MM.1S (cell line): ENCODE data around the gene STAT6.

Experiments
- DNase-seq: peaks from one replicate; pipeline ENCODE4 v3.0.0-alpha.2; 2015
- H2AFZ ChIP-seq: fragments of 300-600 bp; sonication (generic); 2 replicates; pipeline ENCODE4 v1.6.0; 2016; ENCODE audit warnings: antibody characterized with exemption, low read length
- H3F3A ChIP-seq: fragments of 300-600 bp; sonication (generic); 2 replicates; pipeline ENCODE4 v1.6.1; 2016; ENCODE audit warnings: mild to moderate bottlenecking, antibody characterized with exemption, low read length, moderate library complexity, mixed read lengths; ENCODE audit not compliant: insufficient read depth
- H3K27ac ChIP-seq: fragments of 300-600 bp; sonication (generic); 2 replicates; pipeline ENCODE4 v1.5.1; 2016; ENCODE audit warnings: mild to moderate bottlenecking, low read length
- H3K27me3 ChIP-seq: fragments of 300-600 bp; sonication (generic); replicated peaks from 2 replicates; pipeline ENCODE4 v1.6.0; 2016; ENCODE audit warnings: low read length; ENCODE audit not compliant: insufficient read depth
- H3K36me3 ChIP-seq: fragments of 300-600 bp; sonication (generic); replicated peaks from 2 replicates; pipeline ENCODE4 v1.6.1; 2016; ENCODE audit warnings: mild to moderate bottlenecking, low read length, mixed read lengths; ENCODE audit not compliant: insufficient read depth
- H3K4me1 ChIP-seq: fragments of 300-600 bp; sonication (generic); 2 replicates; pipeline ENCODE4 v1.6.1; 2016; ENCODE audit warnings: low read length, mixed read lengths
- H3K4me2 ChIP-seq: fragments of 300-600 bp; sonication (generic); 2 replicates; pipeline ENCODE4 v1.6.0; 2016; ENCODE audit warnings: low read depth, low read length
- H3K4me3 ChIP-seq: fragments of 300-600 bp; sonication (generic); 2 replicates; pipeline ENCODE4 v1.5.1; 2016; ENCODE audit warnings: low read length, mixed read lengths
- H3K79me2 ChIP-seq: fragments of 300-600 bp; sonication (generic); 2 replicates; pipeline ENCODE4 v1.6.1; 2016; ENCODE audit warnings: mixed run types, low read length, mixed read lengths
- H3K9ac ChIP-seq: fragments of 300-600 bp; sonication (generic); 2 replicates; pipeline ENCODE4 v1.6.1; 2016; ENCODE audit warnings: low read length, mixed read lengths
- H3K9me2 ChIP-seq: fragments of 300-600 bp; sonication (generic); replicated peaks from 2 replicates; pipeline ENCODE4 v1.6.1; 2016; ENCODE audit warnings: mild to moderate bottlenecking, low read length, mixed read lengths; ENCODE audit not compliant: insufficient read depth
- H3K9me3 ChIP-seq: fragments of 300-600 bp; sonication (generic); replicated peaks from 2 replicates; pipeline ENCODE4 v1.6.1; 2016; ENCODE audit warnings: mild to moderate bottlenecking, low read length, mixed read lengths; ENCODE audit not compliant: insufficient read depth
- H4K20me1 ChIP-seq: fragments of 300-600 bp; sonication (generic); 2 replicates; pipeline ENCODE4 v1.6.1; 2016; ENCODE audit warnings: mild to moderate bottlenecking, low read length, moderate library complexity, mixed read lengths; ENCODE audit not compliant: insufficient read depth
- EZH2 ChIP-seq: fragments of 300-600 bp; sonication (generic); optimal IDR thresholded peaks from 2 replicates; pipeline ENCODE3; 2017; ENCODE audit warnings: low read depth, mild to moderate bottlenecking, antibody characterized with exemption, low read length, mixed read lengths
- EZH2phosphoT487 ChIP-seq: fragments of 300-600 bp; sonication (generic); IDR thresholded peaks from 2 replicates; pipeline ENCODE4 v1.6.1; 2018; ENCODE audit warnings: antibody characterized with exemption, low read length
- TF ChIP-seq, protein P1 (sequence below): fragments of 300-600 bp; sonication (generic); IDR thresholded peaks from 2 replicates; pipeline ENCODE4 v1.5.1; 2016; ENCODE audit warnings: antibody characterized with exemption, low read length, mixed read lengths

The STAT6 gene, protein sequence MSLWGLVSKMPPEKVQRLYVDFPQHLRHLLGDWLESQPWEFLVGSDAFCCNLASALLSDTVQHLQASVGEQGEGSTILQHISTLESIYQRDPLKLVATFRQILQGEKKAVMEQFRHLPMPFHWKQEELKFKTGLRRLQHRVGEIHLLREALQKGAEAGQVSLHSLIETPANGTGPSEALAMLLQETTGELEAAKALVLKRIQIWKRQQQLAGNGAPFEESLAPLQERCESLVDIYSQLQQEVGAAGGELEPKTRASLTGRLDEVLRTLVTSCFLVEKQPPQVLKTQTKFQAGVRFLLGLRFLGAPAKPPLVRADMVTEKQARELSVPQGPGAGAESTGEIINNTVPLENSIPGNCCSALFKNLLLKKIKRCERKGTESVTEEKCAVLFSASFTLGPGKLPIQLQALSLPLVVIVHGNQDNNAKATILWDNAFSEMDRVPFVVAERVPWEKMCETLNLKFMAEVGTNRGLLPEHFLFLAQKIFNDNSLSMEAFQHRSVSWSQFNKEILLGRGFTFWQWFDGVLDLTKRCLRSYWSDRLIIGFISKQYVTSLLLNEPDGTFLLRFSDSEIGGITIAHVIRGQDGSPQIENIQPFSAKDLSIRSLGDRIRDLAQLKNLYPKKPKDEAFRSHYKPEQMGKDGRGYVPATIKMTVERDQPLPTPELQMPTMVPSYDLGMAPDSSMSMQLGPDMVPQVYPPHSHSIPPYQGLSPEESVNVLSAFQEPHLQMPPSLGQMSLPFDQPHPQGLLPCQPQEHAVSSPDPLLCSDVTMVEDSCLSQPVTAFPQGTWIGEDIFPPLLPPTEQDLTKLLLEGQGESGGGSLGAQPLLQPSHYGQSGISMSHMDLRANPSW

DNA sequence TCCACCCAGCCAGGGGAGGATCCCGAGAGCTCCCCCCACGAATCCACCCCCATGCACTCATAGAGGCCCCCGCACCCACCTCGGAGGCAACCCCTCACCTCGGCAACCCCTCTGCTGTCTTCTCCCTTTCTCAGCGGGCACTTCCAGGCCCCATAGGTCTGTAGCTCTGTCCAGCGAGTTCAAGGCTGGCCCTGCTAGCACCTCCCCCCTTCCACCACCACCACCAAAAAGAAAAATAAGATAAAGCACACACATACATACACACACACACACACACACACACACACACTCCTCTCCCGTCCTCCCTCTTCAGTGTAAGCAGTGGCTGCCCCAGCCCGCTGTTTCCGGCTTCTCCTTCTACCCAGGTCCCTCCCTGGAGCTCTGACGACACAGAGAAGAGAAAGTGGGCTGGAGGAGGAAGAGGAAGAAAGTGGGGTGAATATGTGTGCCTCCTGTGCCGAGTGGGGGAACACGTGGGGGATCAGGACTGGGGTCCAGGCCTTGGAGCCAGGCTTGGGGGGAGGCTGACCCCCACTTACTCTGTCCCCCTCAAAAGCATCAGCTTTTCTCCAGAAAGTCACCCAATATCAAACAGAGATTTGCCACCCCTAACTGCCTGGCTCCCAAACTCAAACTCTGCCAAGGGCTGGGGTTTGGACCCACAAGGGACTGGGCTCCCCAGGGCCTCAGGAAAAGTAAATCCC lies at the start of gene STAT6:
Gene STAT6, minus strand, starts transcription at position 332 of the 704 bp plus-strand sequence. CDS start 3,084 bp downstream, outside the sequence.
- peak; percentile 82 for DNase-seq
- peak within 1 kb of the TSS; percentile 79 for H2AFZ ChIP-seq

GRCh38 chr12:57160741-57161140 lies 49.6 kb upstream of the STAT6 start:
- H3K4me1 ChIP-seq = no peaks in the 10 kb centered on the region
- no peak overlapping the region for H3K4me2 ChIP-seq
- no peaks in the 10 kb centered on the region for H3K9me3 ChIP-seq
- no peak overlapping the region for H3K4me3 ChIP-seq
- H4K20me1 ChIP-seq = no peaks in the 10 kb centered on the region
- no peaks in the 10 kb centered on the region for H3F3A ChIP-seq
- no peak for DNase-seq
- no peaks in the 10 kb centered on the region for H3K36me3 ChIP-seq
- no peak overlapping the region for H3K27ac ChIP-seq
- TF ChIP-seq EZH2 = no peak
- TF ChIP-seq, protein P1, sequence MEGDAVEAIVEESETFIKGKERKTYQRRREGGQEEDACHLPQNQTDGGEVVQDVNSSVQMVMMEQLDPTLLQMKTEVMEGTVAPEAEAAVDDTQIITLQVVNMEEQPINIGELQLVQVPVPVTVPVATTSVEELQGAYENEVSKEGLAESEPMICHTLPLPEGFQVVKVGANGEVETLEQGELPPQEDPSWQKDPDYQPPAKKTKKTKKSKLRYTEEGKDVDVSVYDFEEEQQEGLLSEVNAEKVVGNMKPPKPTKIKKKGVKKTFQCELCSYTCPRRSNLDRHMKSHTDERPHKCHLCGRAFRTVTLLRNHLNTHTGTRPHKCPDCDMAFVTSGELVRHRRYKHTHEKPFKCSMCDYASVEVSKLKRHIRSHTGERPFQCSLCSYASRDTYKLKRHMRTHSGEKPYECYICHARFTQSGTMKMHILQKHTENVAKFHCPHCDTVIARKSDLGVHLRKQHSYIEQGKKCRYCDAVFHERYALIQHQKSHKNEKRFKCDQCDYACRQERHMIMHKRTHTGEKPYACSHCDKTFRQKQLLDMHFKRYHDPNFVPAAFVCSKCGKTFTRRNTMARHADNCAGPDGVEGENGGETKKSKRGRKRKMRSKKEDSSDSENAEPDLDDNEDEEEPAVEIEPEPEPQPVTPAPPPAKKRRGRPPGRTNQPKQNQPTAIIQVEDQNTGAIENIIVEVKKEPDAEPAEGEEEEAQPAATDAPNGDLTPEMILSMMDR = no peak
- TF ChIP-seq EZH2phosphoT487 = no peak
- no peaks in the 10 kb centered on the region for H3K9me2 ChIP-seq
- H3K27me3 ChIP-seq = peaks cover 6% of the 10 kb centered on the region; the same call in 1 of the 2 replicates
- no peaks in the 10 kb centered on the region for H3K79me2 ChIP-seq
- no peak overlapping the region for H2AFZ ChIP-seq
- no peak overlapping the region for H3K9ac ChIP-seq

More for the DNA sequence above, at the start of gene STAT6:
- no peaks in the 10 kb centered on the region for H3K36me3 ChIP-seq
- no peaks in the 10 kb centered on the region for H3K27me3 ChIP-seq
- peak within 1 kb of the TSS; percentile 98 for H3K4me2 ChIP-seq
- peaks cover 5% of the 10 kb centered on the region for H3K4me1 ChIP-seq
- peaks cover 12% of the 10 kb centered on the region; the same call in 1 of the 2 replicates for H3K79me2 ChIP-seq
- TF ChIP-seq EZH2 = no peak
- TF ChIP-seq EZH2phosphoT487 = no peak
- TF ChIP-seq, protein P1 = no peak
- peak within 1 kb of the TSS; percentile 79 for H3K27ac ChIP-seq
- H3K4me3 ChIP-seq = peak within 1 kb of the TSS; percentile 72
- H3K9ac ChIP-seq = peak within 1 kb of the TSS; percentile 60
- H4K20me1 ChIP-seq = no peaks in the 10 kb centered on the region
- H3K9me3 ChIP-seq = no peaks in the 10 kb centered on the region
- no peaks in the 10 kb centered on the region for H3K9me2 ChIP-seq
- H3F3A ChIP-seq = peaks cover 14% of the 10 kb centered on the region

GRCh38 chr12:57160040-57160439 lies 48.9 kb upstream of the STAT6 start:
- Histone ChIP-seq H3K4me3 (no peak overlapping the region), H3K79me2 (no peaks in the 10 kb centered on the region), H3K27me3 (peaks cover 6% of the 10 kb centered on the region; the same call in 1 of the 2 replicates), H3F3A (no peaks in the 10 kb centered on the region), H4K20me1 (no peaks in the 10 kb centered on the region), H3K4me2 (no peak overlapping the region), H3K27ac (no peak overlapping the region), H2AFZ (no peak overlapping the region), H3K4me1 (no peaks in the 10 kb centered on the region), H3K9ac (no peak overlapping the region), H3K9me2 (no peaks in the 10 kb centered on the region), H3K9me3 (no peaks in the 10 kb centered on the region), H3K36me3 (no peaks in the 10 kb centered on the region)
- no peak for DNase-seq
- TF ChIP-seq, protein P1 = no peak
- TF ChIP-seq EZH2 (no peak), EZH2phosphoT487 (no peak)
